Measurements from ENCODE around the gene HTRA3.

Gene HTRA3

GRCh38 chr4:8257854-8258253, 11.7 kb upstream of the HTRA3 start:
- TF ChIP-seq CTCF (IDR thresholded peaks at IDR 0.05; ENCODE audit: borderline replicate concordance, insufficient read depth, low read depth, low read length), result no peak
- no peak overlapping the region for H3K4me3 ChIP-seq (ENCODE audit: low read depth, low read length)

- TF ChIP-seq CTCF (IDR thresholded peaks at IDR 0.05; ENCODE audit: borderline replicate concordance, insufficient read depth, low read depth, low read length), result no peak
- H3K4me3 ChIP-seq (ENCODE audit: low read depth, low read length), result no peak overlapping the region
Observed at GRCh38 chr4:8258552-8259212, 10.9 kb upstream of the HTRA3 start.

GRCh38 chr4:8259743-8260430, 9.7 kb upstream of the HTRA3 start:
- TF ChIP-seq CTCF (IDR thresholded peaks at IDR 0.05; ENCODE audit: borderline replicate concordance, insufficient read depth, low read depth, low read length), result no peak
- H3K4me3 ChIP-seq (ENCODE audit: low read depth, low read length), result no peak overlapping the region

- no peak for TF ChIP-seq CTCF (IDR thresholded peaks at IDR 0.05; ENCODE audit: borderline replicate concordance, insufficient read depth, low read depth, low read length)
- H3K4me3 ChIP-seq (ENCODE audit: low read depth, low read length), result no peak overlapping the region
Observed at GRCh38 chr4:8260656-8261111, 8.9 kb upstream of the HTRA3 start.

- no peak for TF ChIP-seq CTCF (IDR thresholded peaks at IDR 0.05; ENCODE audit: borderline replicate concordance, insufficient read depth, low read depth, low read length)
- no peak overlapping the region for H3K4me3 ChIP-seq (ENCODE audit: low read depth, low read length)
Observed at GRCh38 chr4:8261851-8262535, 7.6 kb upstream of the HTRA3 start.

GRCh38 chr4:8262637-8263322, 6.8 kb upstream of the HTRA3 start:
- TF ChIP-seq CTCF (IDR thresholded peaks at IDR 0.05; ENCODE audit: borderline replicate concordance, insufficient read depth, low read depth, low read length), result no peak
- no peak overlapping the region for H3K4me3 ChIP-seq (ENCODE audit: low read depth, low read length)
